ENCODE measurements around the gene SLC9A3.

- TF ChIP-seq POLR2AphosphoS5 (IDR thresholded peaks at IDR 0.05) (no peak), CTCF (IDR thresholded peaks at IDR 0.05) (no peak), POLR2A (IDR thresholded peaks at IDR 0.05; ENCODE audit: low read depth) (no peak)
Measured at GRCh38 chr5:474840-475661, 49.2 kb downstream of the SLC9A3 start.

All from esophagus muscularis mucosa (tissue), 3 donors.